SK-N-MC (cell line): ENCODE data around the gene ELMOD3.
"Not testable (repeated sequence)": the region's sequence is repeated elsewhere in the genome, so short reads cannot be mapped to it uniquely, and the experiment has no call there.

Source experiments
- DNase-seq: peaks from one replicate; pipeline ENCODE4 v3.0.0-alpha.2; 2011; ENCODE audit warnings: low read depth, low spot score
- H3K27ac ChIP-seq: fragments of 200-600 bp; sonication (generic); 2 replicates; pipeline ENCODE4 v1.5.1; 2016; ENCODE audit warnings: mixed run types
- H3K36me3 ChIP-seq: fragments of 200-600 bp; sonication (generic); 2 replicates; pipeline ENCODE4 v1.6.1; 2017; ENCODE audit warnings: antibody characterized with exemption, low read length, mixed read lengths; ENCODE audit not compliant: insufficient read depth
- H3K4me3 ChIP-seq: fragments of 200-600 bp; sonication (generic); 2 replicates; pipeline ENCODE4 v1.5.1; 2016
- H3K9ac ChIP-seq: fragments of 200-600 bp; sonication (generic); 2 replicates; pipeline ENCODE4 v1.8.0; 2017; ENCODE audit warnings: mixed run types, mixed read lengths; ENCODE audit not compliant: insufficient read length
- H3K9me3 ChIP-seq: fragments of 200-600 bp; sonication (generic); 2 replicates; pipeline ENCODE4 v1.6.1; 2017; ENCODE audit warnings: low read depth, mild to moderate bottlenecking, antibody characterized with exemption, low read length, moderate library complexity, mixed read lengths
- EZH2 ChIP-seq: fragments of 200-600 bp; sonication (generic); IDR thresholded peaks from one replicate; pipeline ENCODE4 v1.6.1; 2017; ENCODE audit warnings: antibody characterized with exemption
- FOXP2 ChIP-seq: optimal IDR thresholded peaks from 2 replicates; pipeline ENCODE3; 2011; ENCODE audit warnings: mild to moderate bottlenecking, moderate library complexity; ENCODE audit not compliant: insufficient read depth; ENCODE audit errors: extremely low read length, control extremely low read depth
- POLR2AphosphoS5 ChIP-seq: IDR thresholded peaks from 2 replicates; pipeline ENCODE4 v1.6.1; 2012; ENCODE audit warnings: mild to moderate bottlenecking, low read depth, low read length, borderline replicate concordance

ELMOD3 gene

DNA sequence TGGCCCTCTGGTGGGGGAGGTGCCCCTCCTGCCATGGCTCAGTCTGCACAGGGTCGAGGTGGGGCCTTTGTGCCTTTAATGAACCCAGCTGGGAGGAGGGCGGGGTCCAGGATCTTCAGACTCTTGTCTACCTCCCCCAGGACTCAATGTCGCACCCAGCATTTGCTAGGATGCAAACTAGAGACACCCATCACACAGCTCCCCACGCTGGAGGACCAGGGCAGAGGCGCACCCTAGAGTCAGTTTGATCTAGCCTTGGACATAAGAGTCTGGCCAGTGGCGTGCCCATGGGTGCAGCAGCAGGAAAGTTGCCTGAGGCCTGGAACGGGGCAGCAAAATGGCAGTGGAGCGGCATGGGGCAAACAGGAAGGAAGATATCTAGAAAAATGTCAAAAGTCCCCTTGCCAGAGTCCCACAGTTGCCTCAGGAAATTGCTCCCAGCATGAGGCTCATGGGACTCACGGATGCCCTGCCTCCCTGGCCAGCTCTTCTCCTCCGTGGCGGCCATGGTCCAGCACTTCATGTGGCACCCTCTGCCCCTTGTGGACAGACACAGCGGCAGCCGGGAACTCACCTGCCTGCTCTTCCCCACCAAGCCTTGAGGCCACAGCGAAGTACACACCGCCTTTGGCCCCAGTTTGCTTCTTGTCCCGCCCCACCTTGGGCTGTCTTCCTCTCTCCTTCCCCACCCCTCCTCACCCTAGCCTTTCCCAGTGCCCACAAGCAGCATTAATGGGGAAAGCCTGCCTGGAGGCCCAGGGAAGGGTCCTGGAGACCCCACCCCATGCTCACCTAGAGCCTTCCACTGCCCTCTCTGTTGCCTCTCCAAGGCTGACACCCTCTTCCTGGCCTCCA, 81.6 kb downstream of the ELMOD3 start:
- Histone ChIP-seq H3K27ac (peak overlapping the region; percentile 81), H3K9ac (no peak overlapping the region)

GRCh38 chr2:85436836-85437487, 82.4 kb downstream of the ELMOD3 start:
- Histone ChIP-seq H3K9me3 (no peaks in the 10 kb centered on the region), H3K36me3 (no peaks in the 10 kb centered on the region), H3K4me3 (no peak overlapping the region), H3K27ac (peak overlapping the region; percentile 81), H3K9ac (no peak overlapping the region)
- TF ChIP-seq FOXP2 = no peak
- no peak for TF ChIP-seq POLR2AphosphoS5
- no peak for TF ChIP-seq EZH2
- no peak for DNase-seq

More for the DNA sequence above, 81.6 kb downstream of the ELMOD3 start:
- TF ChIP-seq FOXP2 (no peak), POLR2AphosphoS5 (no peak), EZH2 (no peak)
- H3K9me3 ChIP-seq = no peaks in the 10 kb centered on the region
- no peaks in the 10 kb centered on the region for H3K36me3 ChIP-seq
- no peak overlapping the region for H3K4me3 ChIP-seq
- DNase-seq = no peak

DNA sequence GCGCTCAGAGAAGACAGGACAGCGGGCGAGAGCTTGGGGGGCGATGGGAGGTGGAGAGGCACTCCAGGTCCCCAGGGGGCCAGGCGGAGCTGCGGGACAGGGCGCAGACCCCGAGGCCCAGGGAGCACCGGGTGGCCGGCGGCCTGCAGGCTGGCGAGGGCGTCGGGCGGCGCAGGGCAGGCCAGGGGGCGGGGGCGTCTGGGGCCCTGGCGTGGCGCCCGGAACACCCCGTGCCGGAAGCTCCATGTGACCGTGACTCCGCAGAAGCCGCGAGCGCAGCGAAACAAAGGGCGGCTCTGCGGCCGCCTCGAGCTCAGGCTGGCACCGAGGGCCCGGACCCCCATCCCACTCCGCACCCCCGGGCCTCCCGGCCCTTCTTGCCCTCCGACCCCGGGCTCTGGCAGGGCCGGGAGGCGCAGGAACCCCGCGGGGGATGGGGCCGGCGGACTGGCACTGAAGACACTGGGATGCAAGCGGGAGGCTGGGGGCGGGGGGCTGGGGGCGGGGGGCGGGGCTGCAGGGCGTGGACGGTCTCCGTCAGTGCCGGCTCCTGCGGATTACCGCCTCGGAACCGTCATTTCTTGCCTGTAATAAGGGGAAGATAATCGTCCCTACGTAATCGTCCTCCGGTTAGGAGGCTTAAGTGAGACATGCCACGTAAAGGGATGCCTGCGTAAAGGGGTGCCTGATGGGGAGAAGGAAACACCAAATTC, 83.1 kb downstream of the ELMOD3 start:
- no peak overlapping the region for H3K9ac ChIP-seq
- H3K27ac ChIP-seq = peak overlapping the region; percentile 81
- H3K9me3 ChIP-seq = no peaks in the 10 kb centered on the region
- TF ChIP-seq POLR2AphosphoS5 = 0 out of 2 replicates have a peak, but pooled peaks have one; percentile 59
- TF ChIP-seq EZH2 = no peak
- no peak for TF ChIP-seq FOXP2
- H3K36me3 ChIP-seq = no peaks in the 10 kb centered on the region
- no peak for DNase-seq
- H3K4me3 ChIP-seq = no peak overlapping the region

GRCh38 chr2:85438201-85439024, 83.8 kb downstream of the ELMOD3 start:
- no peak for DNase-seq
- Histone ChIP-seq H3K27ac (peak overlapping the region; percentile 50; the same call in 1 of the 2 replicates), H3K9me3 (no peaks in the 10 kb centered on the region), H3K4me3 (no peak overlapping the region), H3K36me3 (no peaks in the 10 kb centered on the region), H3K9ac (no peak overlapping the region)
- no peak for TF ChIP-seq EZH2
- TF ChIP-seq POLR2AphosphoS5 = no peak
- TF ChIP-seq FOXP2 = no peak

GRCh38 chr2:85439025-85439472, 84.5 kb downstream of the ELMOD3 start:
- H3K27ac ChIP-seq = no peak overlapping the region; the same call in 1 of the 2 replicates
- no peaks in the 10 kb centered on the region for H3K36me3 ChIP-seq
- TF ChIP-seq FOXP2 (no peak), POLR2AphosphoS5 (no peak), EZH2 (no peak)
- H3K9ac ChIP-seq = no peak overlapping the region
- H3K4me3 ChIP-seq = no peak overlapping the region
- H3K9me3 ChIP-seq = no peaks in the 10 kb centered on the region
- DNase-seq = no peak

DNA sequence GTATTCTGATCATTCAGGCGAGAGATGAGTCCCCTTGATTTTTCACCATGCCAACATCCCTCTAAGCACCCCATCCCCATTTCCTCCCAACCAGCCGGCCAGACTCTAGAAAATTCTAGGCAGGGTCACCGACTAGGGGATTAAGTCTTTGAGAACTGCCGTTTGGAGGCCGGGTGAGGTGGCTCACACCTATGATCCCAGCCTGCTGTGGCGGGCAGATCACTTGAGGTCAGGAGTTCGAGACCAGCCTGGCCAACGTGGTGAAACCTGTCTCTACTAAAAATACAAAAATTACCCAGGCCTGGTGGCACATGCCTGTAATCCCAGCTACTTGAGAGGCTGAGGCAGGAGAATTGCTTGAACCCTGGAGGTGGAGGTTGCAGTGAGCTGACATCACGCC, 85.0 kb downstream of the ELMOD3 start:
- not testable (repeated sequence) for H3K9ac ChIP-seq, H3K9me3 ChIP-seq, H3K27ac ChIP-seq, DNase-seq, H3K36me3 ChIP-seq, H3K4me3 ChIP-seq

GRCh38 chr2:85439986-85440385, 85.4 kb downstream of the ELMOD3 start:
- Histone ChIP-seq H3K27ac (no peak overlapping the region), H3K9ac (no peak overlapping the region), H3K36me3 (no peaks in the 10 kb centered on the region), H3K4me3 (no peak overlapping the region), H3K9me3 (no peaks in the 10 kb centered on the region)
- DNase-seq = no peak
- TF ChIP-seq POLR2AphosphoS5 (no peak), FOXP2 (no peak), EZH2 (no peak)
